A673 (cell line): Measurements from ENCODE around the gene KLK3. TPM values are rescaled to one million over a fixed set of nuclear protein-coding genes. Genes with fewer than 3 reads are reported as not detected.

Source experiments
- BruUV-seq: library from RNA; stranded (reverse); fragments of 400-500 nt; replicated peaks from 2 replicates; lab custom pipeline; 2021; lab: Mats Ljungman, UMichigan
- CTCF ChIA-PET: fragments of 300-600 bp; sonication (Branson Sonifier 250); formaldehyde crosslinking; loops from one replicate; lab custom pipeline; 2022; ENCODE audit warnings: antibody characterized with exemption; lab: Charles Lee
- POLR2A ChIA-PET: fragments of 300-600 bp; sonication (Branson Sonifier 250); formaldehyde crosslinking; loops from one replicate; lab custom pipeline; 2022; ENCODE audit warnings: antibody characterized with exemption; ENCODE audit not compliant: low non-redundant PET; lab: Charles Lee
- DNase-seq: peaks from one replicate; pipeline ENCODE4 v3.0.0-alpha.2; 2015; ENCODE audit warnings: low spot score
- H3K27ac ChIP-seq: fragments of 200-600 bp; sonication (generic); 2 replicates; pipeline ENCODE4 v1.5.1; 2016; ENCODE audit warnings: mixed run types, low read depth, mild to moderate bottlenecking, mixed read lengths, antibody characterized with exemption, low read length; ENCODE audit not compliant: poor library complexity, severe bottlenecking
- H3K27me3 ChIP-seq: fragments of 200-600 bp; sonication (generic); replicated peaks from 2 replicates; pipeline ENCODE4 v1.6.1; 2017; ENCODE audit warnings: mixed run types, low read depth, mild to moderate bottlenecking, mixed read lengths, antibody characterized with exemption, low read length; ENCODE audit not compliant: insufficient read depth, poor library complexity
- H3K36me3 ChIP-seq: fragments of 200-600 bp; sonication (generic); 2 replicates; pipeline ENCODE4 v1.6.1; 2016; ENCODE audit warnings: mixed run types, mild to moderate bottlenecking, mixed read lengths, antibody characterized with exemption, low read length; ENCODE audit not compliant: insufficient read depth, poor library complexity, severe bottlenecking
- H3K4me1 ChIP-seq: fragments of 200-600 bp; sonication (generic); 2 replicates; pipeline ENCODE4 v1.6.1; 2017; ENCODE audit warnings: mixed run types, mild to moderate bottlenecking, mixed read lengths, antibody characterized with exemption, low read length; ENCODE audit not compliant: insufficient read depth, poor library complexity, severe bottlenecking
- H3K4me3 ChIP-seq: fragments of 200-600 bp; sonication (generic); 2 replicates; pipeline ENCODE4 v1.5.1; 2016; ENCODE audit warnings: low read depth, mixed run types, mild to moderate bottlenecking, mixed read lengths, low read length; ENCODE audit not compliant: poor library complexity, severe bottlenecking
- H3K9me3 ChIP-seq: fragments of 200-600 bp; sonication (generic); 2 replicates; pipeline ENCODE4 v1.6.1; 2016; ENCODE audit warnings: mixed run types, low read depth, mild to moderate bottlenecking, mixed read lengths, antibody characterized with exemption, low read length; ENCODE audit not compliant: poor library complexity, severe bottlenecking
- EZH2 ChIP-seq: fragments of 200-600 bp; sonication (generic); IDR thresholded peaks from 2 replicates; pipeline ENCODE4 v1.6.1; 2017; ENCODE audit warnings: borderline replicate concordance, low read depth, mild to moderate bottlenecking, mixed read lengths, antibody characterized with exemption, low read length; ENCODE audit not compliant: poor library complexity, severe bottlenecking
- intact Hi-C: fragments of 100-400 bp; cut with micrococcal nuclease; formaldehyde crosslinking; loops from one replicate; pipeline ENCODE4 v1.10.0; 2022; ENCODE audit not compliant: unreplicated experiment
- total RNA-seq: library from RNA; stranded (reverse); gene quantifications from 2 replicates; pipeline ENCODE4 v1.2.3, GENCODE V29; 2021
- TF ChIP-seq, protein P1 (sequence below): fragments of 300-800, 200-600 bp; sonication (generic); conservative IDR thresholded peaks from 2 replicates; pipeline ENCODE4 v1.5.1; 2017; ENCODE audit warnings: low read depth, mild to moderate bottlenecking, antibody characterized with exemption, low read length, moderate library complexity, mixed read lengths

The KLK3 gene
- total RNA-seq, 1 experiment from 2014 or later, result not detected

- Histone ChIP-seq H3K36me3 (no peaks in the 10 kb centered on the region), H3K4me3 (no peak overlapping the region), H3K9me3 (no peaks in the 10 kb centered on the region), H3K27me3 (peaks cover under 1% of the 10 kb centered on the region), H3K4me1 (no peaks in the 10 kb centered on the region), H3K27ac (no peak overlapping the region)
- intact Hi-C loops, result no loop called here
- TF ChIP-seq, protein P1, sequence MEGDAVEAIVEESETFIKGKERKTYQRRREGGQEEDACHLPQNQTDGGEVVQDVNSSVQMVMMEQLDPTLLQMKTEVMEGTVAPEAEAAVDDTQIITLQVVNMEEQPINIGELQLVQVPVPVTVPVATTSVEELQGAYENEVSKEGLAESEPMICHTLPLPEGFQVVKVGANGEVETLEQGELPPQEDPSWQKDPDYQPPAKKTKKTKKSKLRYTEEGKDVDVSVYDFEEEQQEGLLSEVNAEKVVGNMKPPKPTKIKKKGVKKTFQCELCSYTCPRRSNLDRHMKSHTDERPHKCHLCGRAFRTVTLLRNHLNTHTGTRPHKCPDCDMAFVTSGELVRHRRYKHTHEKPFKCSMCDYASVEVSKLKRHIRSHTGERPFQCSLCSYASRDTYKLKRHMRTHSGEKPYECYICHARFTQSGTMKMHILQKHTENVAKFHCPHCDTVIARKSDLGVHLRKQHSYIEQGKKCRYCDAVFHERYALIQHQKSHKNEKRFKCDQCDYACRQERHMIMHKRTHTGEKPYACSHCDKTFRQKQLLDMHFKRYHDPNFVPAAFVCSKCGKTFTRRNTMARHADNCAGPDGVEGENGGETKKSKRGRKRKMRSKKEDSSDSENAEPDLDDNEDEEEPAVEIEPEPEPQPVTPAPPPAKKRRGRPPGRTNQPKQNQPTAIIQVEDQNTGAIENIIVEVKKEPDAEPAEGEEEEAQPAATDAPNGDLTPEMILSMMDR, result no peak
- TF ChIP-seq EZH2, result no peak
- BruUV-seq, result no TSS peak
- ChIA-PET POLR2A (no interaction called here), CTCF (no interaction called here)
- DNase-seq, result no peak
These were observed 24.3 kb upstream of the KLK3 start for GRCh38 chr19:50830266-50831025.

DNA sequence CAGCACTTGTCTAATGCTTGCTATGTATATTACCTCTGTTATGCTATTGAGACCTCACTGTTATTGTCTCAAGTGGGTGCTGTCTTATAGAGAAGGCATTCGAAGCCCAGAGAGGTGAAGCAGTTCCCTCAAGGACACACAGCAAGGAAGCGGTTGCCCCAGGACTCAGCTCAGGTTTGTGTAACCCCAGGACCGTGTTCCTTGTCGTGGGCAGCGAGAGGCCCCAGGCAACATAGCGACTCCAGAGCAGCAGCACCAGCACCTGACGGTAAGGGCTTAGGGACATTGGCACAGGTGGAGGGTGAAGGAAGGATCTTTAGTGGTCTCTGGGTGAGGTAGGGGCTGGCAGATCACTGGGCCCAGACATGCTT is 23.7 kb upstream of the KLK3 start:
- Histone ChIP-seq H3K9me3 (no peaks in the 10 kb centered on the region), H3K27me3 (no peaks in the 10 kb centered on the region), H3K4me3 (no peak overlapping the region), H3K27ac (no peak overlapping the region), H3K4me1 (no peaks in the 10 kb centered on the region), H3K36me3 (no peaks in the 10 kb centered on the region)
- POLR2A ChIA-PET, result no interaction called here
- intact Hi-C loops, result no loop called here
- DNase-seq, result no peak
- CTCF ChIA-PET, result no interaction called here
- TF ChIP-seq EZH2, result no peak
- TF ChIP-seq, protein P1, result no peak
- BruUV-seq, result no TSS peak

GRCh38 chr19:50832666-50833065 is 22.0 kb upstream of the KLK3 start:
- Histone ChIP-seq H3K4me3 (no peak overlapping the region), H3K27ac (no peak overlapping the region), H3K9me3 (no peaks in the 10 kb centered on the region), H3K4me1 (peaks cover 3% of the 10 kb centered on the region), H3K36me3 (no peaks in the 10 kb centered on the region), H3K27me3 (no peaks in the 10 kb centered on the region)
- ChIA-PET POLR2A (no interaction called here), CTCF (no interaction called here)
- intact Hi-C loops, result no loop called here
- no peak for TF ChIP-seq EZH2
- TF ChIP-seq, protein P1, result no peak
- no TSS peak for BruUV-seq
- no peak for DNase-seq
